ENCODE measurements around the gene DAPK1.

Gene DAPK1

DNA sequence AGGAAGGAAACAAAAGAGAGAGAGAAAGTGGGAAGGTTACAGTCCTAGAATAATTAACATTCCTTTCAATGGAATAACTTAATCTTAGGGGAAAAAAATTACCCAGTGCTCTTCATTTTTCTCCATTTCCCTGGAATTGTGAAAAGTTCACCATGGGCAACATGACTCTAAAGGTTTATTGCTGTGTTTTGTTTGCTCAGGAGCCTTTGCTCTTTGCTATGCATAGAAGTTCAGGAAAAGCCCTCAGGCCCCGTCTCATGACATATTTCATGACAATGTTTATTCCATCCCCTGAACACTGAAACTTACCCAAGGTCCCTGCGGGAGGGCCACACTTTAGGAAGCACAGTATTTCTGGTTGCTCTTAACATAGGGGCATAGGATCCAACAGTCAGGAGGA is 218.5 kb downstream of the DAPK1 start:
- DNase-seq = peak; percentile 96 to 97
- Histone ChIP-seq H3K27ac (ENCODE audit: low read depth, low read length) (no peak overlapping the region), H3K4me3 (ENCODE audit: low read depth, low read length) (no peak overlapping the region), H3K9ac (ENCODE audit: low read length) (no peak overlapping the region), H4K91ac (ENCODE audit: low read depth, low read length) (peak overlapping the region; percentile 34), H3K36me3 (ENCODE audit: control insufficient read depth in 1 of 2, insufficient read depth in 2 of 2, low read length in 2 of 2) (no peaks in the 10 kb centered on the region), H4K12ac (ENCODE audit: low read depth, low read length) (no peak overlapping the region), H2AK5ac (ENCODE audit: low read length) (no peak overlapping the region), H3K27me3 (ENCODE audit: insufficient read depth, low read length) (no peaks in the 10 kb centered on the region), H3K79me1 (ENCODE audit: low read length) (peaks cover 10% of the 10 kb centered on the region), H3K4ac (ENCODE audit: low read depth, low read length) (no peak overlapping the region), H3K4me2 (ENCODE audit: low read length) (no peak overlapping the region), H2BK120ac (ENCODE audit: insufficient read depth, low read length, poor library complexity) (no peak overlapping the region), H3K79me2 (ENCODE audit: control insufficient read depth, insufficient read depth, low read length, poor library complexity) (no peaks in the 10 kb centered on the region), H3K14ac (ENCODE audit: low read length) (no peak overlapping the region), H2BK5ac (ENCODE audit: low read depth, low read length, poor library complexity) (no peak overlapping the region), H3K23ac (ENCODE audit: low read length) (no peak overlapping the region), H2AFZ (ENCODE audit: insufficient read depth, low read length, poor library complexity) (no peak overlapping the region), H3K4me1 (ENCODE audit: control insufficient read depth in 1 of 2, insufficient read depth in 2 of 2, low read length in 2 of 2) (peaks cover 9 to 19% of the 10 kb centered on the region in 2 experiments), H3K18ac (ENCODE audit: low read length) (no peak overlapping the region), H2BK12ac (ENCODE audit: low read length) (peak overlapping the region; percentile 40), H3K9me3 (ENCODE audit: insufficient read depth, low read depth, low read length) (peaks cover 3% of the 10 kb centered on the region), H4K8ac (ENCODE audit: low read depth, low read length) (no peak overlapping the region)
- WGBS (ENCODE audit: extremely low coverage, insufficient coverage, insufficient read length) = no CpG with 5 or more reads among the region's 2 CpGs

DNA sequence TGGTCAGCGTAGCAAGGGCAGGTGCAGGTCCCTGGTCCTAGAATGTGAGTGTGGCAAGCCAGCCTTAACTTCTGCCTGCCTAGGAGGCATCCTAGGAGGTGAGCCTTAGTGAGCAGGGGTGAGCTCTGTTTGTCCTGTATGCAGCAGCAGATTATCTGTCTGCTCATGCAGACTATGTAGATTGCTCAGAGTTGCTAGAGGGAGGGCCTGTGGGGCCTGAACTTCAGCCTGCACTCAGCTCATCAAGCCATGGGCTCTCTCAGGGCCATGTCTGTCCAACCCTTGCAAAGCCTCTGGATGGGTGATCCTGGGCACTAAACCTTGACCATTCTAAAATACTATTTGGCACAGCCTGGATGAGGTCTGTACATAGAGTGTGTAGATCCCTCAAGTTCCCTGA is 219.8 kb downstream of the DAPK1 start:
- H2BK5ac ChIP-seq (ENCODE audit: low read depth, low read length, poor library complexity) = no peak overlapping the region
- peaks cover 6% of the 10 kb centered on the region for H3K79me1 ChIP-seq (ENCODE audit: low read length)
- no peaks in the 10 kb centered on the region for H3K27me3 ChIP-seq (ENCODE audit: insufficient read depth, low read length)
- peaks cover 2 to 12% of the 10 kb centered on the region in 2 experiments for H3K4me1 ChIP-seq (ENCODE audit: control insufficient read depth in 1 of 2, insufficient read depth in 2 of 2, low read length in 2 of 2)
- no CpG with 5 or more reads among the region's 1 CpG for whole genome bisulfite sequencing (ENCODE audit: extremely low coverage, insufficient coverage, insufficient read length)
- no peak overlapping the region for H4K91ac ChIP-seq (ENCODE audit: low read depth, low read length)
- no peak overlapping the region for H3K4me2 ChIP-seq (ENCODE audit: low read length)
- no peak overlapping the region for H4K12ac ChIP-seq (ENCODE audit: low read depth, low read length)
- H3K9ac ChIP-seq (ENCODE audit: low read length) = no peak overlapping the region
- H3K4me3 ChIP-seq (ENCODE audit: low read depth, low read length) = no peak overlapping the region
- H2BK120ac ChIP-seq (ENCODE audit: insufficient read depth, low read length, poor library complexity) = no peak overlapping the region
- no peak overlapping the region for H2AK5ac ChIP-seq (ENCODE audit: low read length)
- no peaks in the 10 kb centered on the region for H3K79me2 ChIP-seq (ENCODE audit: control insufficient read depth, insufficient read depth, low read length, poor library complexity)
- H3K23ac ChIP-seq (ENCODE audit: low read length) = no peak overlapping the region
- peak overlapping the region; percentile 7 for H3K14ac ChIP-seq (ENCODE audit: low read length)
- H3K18ac ChIP-seq (ENCODE audit: low read length) = no peak overlapping the region
- H3K27ac ChIP-seq (ENCODE audit: low read depth, low read length) = no peak overlapping the region
- peaks cover 3% of the 10 kb centered on the region for H3K9me3 ChIP-seq (ENCODE audit: insufficient read depth, low read depth, low read length)
- peak; percentile 76 to 77 for DNase-seq
- H3K4ac ChIP-seq (ENCODE audit: low read depth, low read length) = no peak overlapping the region
- no peak overlapping the region for H2AFZ ChIP-seq (ENCODE audit: insufficient read depth, low read length, poor library complexity)
- peak overlapping the region; percentile 35 for H2BK12ac ChIP-seq (ENCODE audit: low read length)
- no peaks in the 10 kb centered on the region for H3K36me3 ChIP-seq (ENCODE audit: control insufficient read depth in 1 of 2, insufficient read depth in 2 of 2, low read length in 2 of 2)
- H4K8ac ChIP-seq (ENCODE audit: low read depth, low read length) = no peak overlapping the region

DNA sequence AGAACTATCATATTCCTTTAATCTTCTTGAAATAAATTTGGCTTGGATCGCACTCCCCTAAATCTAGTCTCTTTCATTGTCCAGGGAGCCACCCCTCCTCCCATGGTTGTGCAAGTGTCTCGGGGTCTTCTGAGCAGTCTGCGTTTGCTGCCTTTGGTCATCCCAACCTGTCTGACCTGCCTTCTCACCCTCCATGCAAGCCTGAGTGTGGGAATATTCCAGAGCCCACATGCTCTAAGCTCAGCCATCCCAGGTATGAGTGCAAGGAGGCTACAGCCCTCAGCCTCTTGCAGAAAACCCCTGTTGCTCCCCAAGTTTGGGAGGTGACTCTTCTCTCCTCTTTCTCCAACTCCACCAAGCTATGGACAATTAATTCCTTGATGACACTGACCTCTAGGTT is 220.6 kb downstream of the DAPK1 start:
- Histone ChIP-seq H4K12ac (ENCODE audit: low read depth, low read length) (no peak overlapping the region), H3K79me1 (ENCODE audit: low read length) (peaks cover 4% of the 10 kb centered on the region), H3K27me3 (ENCODE audit: insufficient read depth, low read length) (no peaks in the 10 kb centered on the region), H2AK5ac (ENCODE audit: low read length) (no peak overlapping the region), H3K79me2 (ENCODE audit: control insufficient read depth, insufficient read depth, low read length, poor library complexity) (no peaks in the 10 kb centered on the region), H2BK120ac (ENCODE audit: insufficient read depth, low read length, poor library complexity) (no peak overlapping the region), H3K36me3 (ENCODE audit: control insufficient read depth in 1 of 2, insufficient read depth in 2 of 2, low read length in 2 of 2) (no peaks in the 10 kb centered on the region), H4K91ac (ENCODE audit: low read depth, low read length) (no peak overlapping the region), H3K4ac (ENCODE audit: low read depth, low read length) (no peak overlapping the region), H2AFZ (ENCODE audit: insufficient read depth, low read length, poor library complexity) (no peak overlapping the region), H3K18ac (ENCODE audit: low read length) (no peak overlapping the region), H3K4me3 (ENCODE audit: low read depth, low read length) (no peak overlapping the region), H4K8ac (ENCODE audit: low read depth, low read length) (no peak overlapping the region), H3K23ac (ENCODE audit: low read length) (no peak overlapping the region), H3K14ac (ENCODE audit: low read length) (no peak overlapping the region), H3K4me2 (ENCODE audit: low read length) (no peak overlapping the region), H3K9me3 (ENCODE audit: insufficient read depth, low read depth, low read length) (no peaks in the 10 kb centered on the region), H3K27ac (ENCODE audit: low read depth, low read length) (no peak overlapping the region), H3K4me1 (ENCODE audit: control insufficient read depth in 1 of 2, insufficient read depth in 2 of 2, low read length in 2 of 2) (peaks cover under 1 to 7% of the 10 kb centered on the region in 2 experiments), H2BK5ac (ENCODE audit: low read depth, low read length, poor library complexity) (no peak overlapping the region), H3K9ac (ENCODE audit: low read length) (no peak overlapping the region), H2BK12ac (ENCODE audit: low read length) (no peak overlapping the region)
- WGBS (ENCODE audit: extremely low coverage, insufficient coverage, insufficient read length) = no CpG with 5 or more reads among the region's 3 CpGs
- DNase-seq = peak; percentile 74 to 83

DNA sequence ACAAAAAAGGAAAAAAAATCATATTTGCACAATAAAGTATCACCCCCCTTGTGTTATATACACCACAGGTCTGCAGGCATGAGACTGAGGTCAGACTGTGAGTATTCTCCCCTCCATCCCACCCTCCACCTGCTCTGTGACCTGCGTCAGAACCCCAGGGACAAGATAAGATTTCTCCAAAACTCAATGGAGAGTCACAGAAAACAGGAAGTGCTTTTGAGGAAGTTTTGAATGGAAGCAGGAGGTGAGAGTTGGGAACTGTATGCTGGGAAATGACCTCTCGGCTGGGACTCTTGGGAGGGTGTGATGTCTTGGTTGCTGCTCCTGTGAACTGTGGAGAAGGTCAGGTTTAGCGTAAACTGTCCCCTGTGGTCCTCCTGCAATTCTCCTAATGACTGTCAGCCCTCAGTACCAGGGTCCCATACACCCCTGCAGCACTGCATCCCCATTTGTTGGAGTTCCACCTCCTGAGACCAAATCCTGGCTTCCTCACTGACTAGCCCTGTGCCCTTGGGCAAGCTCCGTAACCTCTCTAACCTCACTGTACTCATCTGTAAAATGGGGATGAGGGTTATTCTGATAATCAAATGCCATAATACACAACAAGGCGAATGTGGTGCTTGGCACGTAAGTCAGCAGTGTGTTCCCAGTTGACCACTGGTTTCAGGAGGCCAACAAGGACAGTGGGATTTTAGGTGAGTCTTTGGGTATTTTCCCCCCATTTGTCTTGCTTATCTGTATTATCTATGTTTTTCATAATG is 221.4 kb downstream of the DAPK1 start:
- DNase-seq = no peak
- Histone ChIP-seq H3K79me2 (ENCODE audit: control insufficient read depth, insufficient read depth, low read length, poor library complexity) (no peaks in the 10 kb centered on the region), H2BK12ac (ENCODE audit: low read length) (no peak overlapping the region), H4K91ac (ENCODE audit: low read depth, low read length) (no peak overlapping the region), H3K14ac (ENCODE audit: low read length) (no peak overlapping the region), H2AFZ (ENCODE audit: insufficient read depth, low read length, poor library complexity) (no peak overlapping the region), H3K27me3 (ENCODE audit: insufficient read depth, low read length) (no peaks in the 10 kb centered on the region), H3K4me2 (ENCODE audit: low read length) (no peak overlapping the region), H3K18ac (ENCODE audit: low read length) (no peak overlapping the region), H3K4me3 (ENCODE audit: low read depth, low read length) (no peak overlapping the region), H2AK5ac (ENCODE audit: low read length) (no peak overlapping the region), H3K27ac (ENCODE audit: low read depth, low read length) (no peak overlapping the region), H4K8ac (ENCODE audit: low read depth, low read length) (no peak overlapping the region), H3K9me3 (ENCODE audit: insufficient read depth, low read depth, low read length) (no peaks in the 10 kb centered on the region), H3K4ac (ENCODE audit: low read depth, low read length) (no peak overlapping the region), H2BK5ac (ENCODE audit: low read depth, low read length, poor library complexity) (no peak overlapping the region), H4K12ac (ENCODE audit: low read depth, low read length) (no peak overlapping the region), H3K79me1 (ENCODE audit: low read length) (peaks cover 4% of the 10 kb centered on the region), H3K9ac (ENCODE audit: low read length) (no peak overlapping the region), H3K23ac (ENCODE audit: low read length) (no peak overlapping the region), H3K36me3 (ENCODE audit: control insufficient read depth in 1 of 2, insufficient read depth in 2 of 2, low read length in 2 of 2) (no peaks in the 10 kb centered on the region), H2BK120ac (ENCODE audit: insufficient read depth, low read length, poor library complexity) (no peak overlapping the region), H3K4me1 (ENCODE audit: control insufficient read depth in 1 of 2, insufficient read depth in 2 of 2, low read length in 2 of 2) (peaks cover 0 to 3% of the 10 kb centered on the region in 2 experiments)
- no CpG with 5 or more reads among the region's 6 CpGs for WGBS (ENCODE audit: extremely low coverage, insufficient coverage, insufficient read length)

Data from trophoblast cell (in vitro differentiated cells and primary cell).